ENCODE results near the gene PNMA6E. TPM values are rescaled to one million over a fixed set of nuclear protein-coding genes. Genes with fewer than 3 reads are reported as not detected.

PNMA6E gene
- total and polyA plus RNA-seq, 2 donors (not counting 3 experiments of a cell fraction or from before 2014, with no cell fraction given) = not detected

DNA sequence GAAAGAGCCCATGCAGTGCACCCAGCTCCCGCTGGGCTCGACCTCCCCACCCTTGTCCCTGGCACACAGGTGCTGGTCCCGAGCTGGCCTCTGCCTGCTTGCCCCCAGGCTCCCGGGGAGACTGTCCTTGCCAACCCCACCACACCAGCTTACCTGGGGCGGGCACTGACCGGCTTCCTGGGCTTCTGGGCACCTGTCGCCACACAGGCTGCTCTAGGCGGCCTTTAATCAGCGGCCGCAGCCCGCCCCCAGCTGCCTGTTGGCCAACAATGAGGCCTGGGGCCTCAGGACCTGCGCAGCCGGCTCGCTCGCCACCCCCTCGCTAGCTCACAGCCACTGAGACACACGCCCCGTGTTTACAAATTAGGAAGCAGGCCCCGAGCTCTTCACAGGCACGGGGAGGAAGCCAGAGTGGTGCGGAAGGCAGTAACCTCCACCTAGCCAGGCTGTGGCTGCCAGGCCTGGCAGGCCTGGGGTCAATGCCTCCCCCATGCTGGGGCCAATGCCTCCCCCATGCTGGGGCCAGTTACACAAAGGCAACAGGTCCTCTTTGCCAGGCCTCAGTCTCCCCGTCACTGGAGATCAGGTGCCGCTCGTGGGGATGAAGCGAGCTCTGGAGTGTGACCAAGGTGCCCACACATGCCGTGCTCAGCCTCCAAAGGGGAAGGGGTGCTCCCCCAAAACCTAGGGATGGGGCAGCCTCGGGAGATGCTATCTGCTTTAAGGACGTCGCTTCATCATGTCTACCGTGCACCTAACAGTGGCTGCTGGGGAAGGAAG, 44.9 kb upstream of the PNMA6E start, which contains the start of gene TREX2:
TSS of gene TREX2 (minus strand) at position 201 of the 780 bp plus-strand sequence. CDS start 626 bp downstream, outside the sequence.
- no peak within 1 kb of the TSS for H3K27ac ChIP-seq (ENCODE audit: insufficient read depth, low read depth, low read length)
- H4K20me1 ChIP-seq (replicated peaks; ENCODE audit: control insufficient read depth, extremely low read depth, insufficient read depth, low read length) = no peaks in the 10 kb centered on the region
- no peaks in the 10 kb centered on the region for H3K79me2 ChIP-seq (ENCODE audit: control insufficient read depth, insufficient read depth, low read length)
- no peaks in the 10 kb centered on the region for H3K4me1 ChIP-seq (ENCODE audit: control insufficient read depth, extremely low read depth, insufficient read depth, low read length)
- no peak for TF ChIP-seq EZH2 (IDR thresholded peaks at IDR 0.05; ENCODE audit: borderline replicate concordance, low read depth, low read length, severe bottlenecking)
- no peak for TF ChIP-seq MYC (IDR thresholded peaks at IDR 0.05; ENCODE audit: low read depth, low read length)
- TF ChIP-seq JUN (IDR thresholded peaks at IDR 0.05; ENCODE audit: borderline replicate concordance, insufficient read depth, insufficient read length, low read depth) = no peak
- TF ChIP-seq GATA2 (IDR thresholded peaks at IDR 0.05; ENCODE audit: insufficient read depth, insufficient read length, low read depth, low read length) = no peak
- TF ChIP-seq, protein P1, sequence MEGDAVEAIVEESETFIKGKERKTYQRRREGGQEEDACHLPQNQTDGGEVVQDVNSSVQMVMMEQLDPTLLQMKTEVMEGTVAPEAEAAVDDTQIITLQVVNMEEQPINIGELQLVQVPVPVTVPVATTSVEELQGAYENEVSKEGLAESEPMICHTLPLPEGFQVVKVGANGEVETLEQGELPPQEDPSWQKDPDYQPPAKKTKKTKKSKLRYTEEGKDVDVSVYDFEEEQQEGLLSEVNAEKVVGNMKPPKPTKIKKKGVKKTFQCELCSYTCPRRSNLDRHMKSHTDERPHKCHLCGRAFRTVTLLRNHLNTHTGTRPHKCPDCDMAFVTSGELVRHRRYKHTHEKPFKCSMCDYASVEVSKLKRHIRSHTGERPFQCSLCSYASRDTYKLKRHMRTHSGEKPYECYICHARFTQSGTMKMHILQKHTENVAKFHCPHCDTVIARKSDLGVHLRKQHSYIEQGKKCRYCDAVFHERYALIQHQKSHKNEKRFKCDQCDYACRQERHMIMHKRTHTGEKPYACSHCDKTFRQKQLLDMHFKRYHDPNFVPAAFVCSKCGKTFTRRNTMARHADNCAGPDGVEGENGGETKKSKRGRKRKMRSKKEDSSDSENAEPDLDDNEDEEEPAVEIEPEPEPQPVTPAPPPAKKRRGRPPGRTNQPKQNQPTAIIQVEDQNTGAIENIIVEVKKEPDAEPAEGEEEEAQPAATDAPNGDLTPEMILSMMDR (IDR thresholded peaks at IDR 0.05; ENCODE audit: extremely low read depth in 1 of 2, insufficient read depth in 1 of 2, low read depth in 1 of 2, low read length in 2 of 2) = no peak
- no peak for TF ChIP-seq POLR2A (IDR thresholded peaks at IDR 0.05; ENCODE audit: low read depth, low read length)
- TF ChIP-seq POLR2AphosphoS5 (IDR thresholded peaks at IDR 0.05; ENCODE audit: insufficient read depth, low read depth, low read length) = no peak
- TF ChIP-seq FOS (IDR thresholded peaks at IDR 0.05; ENCODE audit: borderline replicate concordance, insufficient read depth, low read length) = no peak
- TF ChIP-seq, protein P2, sequence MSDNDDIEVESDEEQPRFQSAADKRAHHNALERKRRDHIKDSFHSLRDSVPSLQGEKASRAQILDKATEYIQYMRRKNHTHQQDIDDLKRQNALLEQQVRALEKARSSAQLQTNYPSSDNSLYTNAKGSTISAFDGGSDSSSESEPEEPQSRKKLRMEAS (IDR thresholded peaks at IDR 0.05; ENCODE audit: insufficient read depth, insufficient read length) = no peak
- H3K9me3 ChIP-seq (replicated peaks; ENCODE audit: control insufficient read depth, insufficient read depth, low read length) = no peaks in the 10 kb centered on the region
- no peak within 1 kb of the TSS for H2AFZ ChIP-seq (ENCODE audit: low read depth, low read length)
- POLR2A ChIA-PET = no interaction called here
- no TSS peak for BruUV-seq (replicated peaks)
- H3K27me3 ChIP-seq (ENCODE audit: control insufficient read depth in 2 of 2, insufficient read depth in 2 of 2, low read length in 2 of 2) = no peaks in the 10 kb centered on the region
- H3K4me2 ChIP-seq (ENCODE audit: insufficient read depth, low read length) = no peak within 1 kb of the TSS
- FAIRE-seq (no peak), DNase-seq (ENCODE audit: low read depth, low spot score) (no peak)
- H3K9me1 ChIP-seq (replicated peaks; ENCODE audit: control insufficient read depth, extremely low read depth, insufficient read depth, low read length) = no peaks in the 10 kb centered on the region
- no peak within 1 kb of the TSS for H3K4me3 ChIP-seq (replicated peaks in 1 of 3; ENCODE audit: insufficient read depth in 1 of 3, low read depth in 1 of 3, low read length in 3 of 3)
- CTCF ChIA-PET = interaction anchor here (1.5 kb wide), 1 partner anchor 15 kb away, joined by 4 read pairs; no protein-coding TSS in a partner anchor
- H3K36me3 ChIP-seq (ENCODE audit: control insufficient read depth in 2 of 2, extremely low read depth in 1 of 2, insufficient read depth in 2 of 2, low read length in 2 of 2) = no peaks in the 10 kb centered on the region
- no peak within 1 kb of the TSS for H3K9ac ChIP-seq (replicated peaks; ENCODE audit: extremely low read depth, insufficient read depth, low read length)
- intact Hi-C loops (cut with micrococcal nuclease) = no loop called here
- dilution Hi-C loops (cut with MboI; ENCODE audit: extremely low pct_ligation_motif_present, low sequenced_read_pairs) = no loop called here
